Iris pigment epithelial cell (primary cell): ENCODE data around the gene FAM162B.
"Not testable (repeated sequence)": the region's sequence is repeated elsewhere in the genome, so short reads cannot be mapped to it uniquely, and the experiment has no call there.

Source experiments
- DNase-seq: peaks from one replicate; pipeline ENCODE4 v3.0.0-alpha.2; 2011; ENCODE audit warnings: low read depth

Gene FAM162B

DNA sequence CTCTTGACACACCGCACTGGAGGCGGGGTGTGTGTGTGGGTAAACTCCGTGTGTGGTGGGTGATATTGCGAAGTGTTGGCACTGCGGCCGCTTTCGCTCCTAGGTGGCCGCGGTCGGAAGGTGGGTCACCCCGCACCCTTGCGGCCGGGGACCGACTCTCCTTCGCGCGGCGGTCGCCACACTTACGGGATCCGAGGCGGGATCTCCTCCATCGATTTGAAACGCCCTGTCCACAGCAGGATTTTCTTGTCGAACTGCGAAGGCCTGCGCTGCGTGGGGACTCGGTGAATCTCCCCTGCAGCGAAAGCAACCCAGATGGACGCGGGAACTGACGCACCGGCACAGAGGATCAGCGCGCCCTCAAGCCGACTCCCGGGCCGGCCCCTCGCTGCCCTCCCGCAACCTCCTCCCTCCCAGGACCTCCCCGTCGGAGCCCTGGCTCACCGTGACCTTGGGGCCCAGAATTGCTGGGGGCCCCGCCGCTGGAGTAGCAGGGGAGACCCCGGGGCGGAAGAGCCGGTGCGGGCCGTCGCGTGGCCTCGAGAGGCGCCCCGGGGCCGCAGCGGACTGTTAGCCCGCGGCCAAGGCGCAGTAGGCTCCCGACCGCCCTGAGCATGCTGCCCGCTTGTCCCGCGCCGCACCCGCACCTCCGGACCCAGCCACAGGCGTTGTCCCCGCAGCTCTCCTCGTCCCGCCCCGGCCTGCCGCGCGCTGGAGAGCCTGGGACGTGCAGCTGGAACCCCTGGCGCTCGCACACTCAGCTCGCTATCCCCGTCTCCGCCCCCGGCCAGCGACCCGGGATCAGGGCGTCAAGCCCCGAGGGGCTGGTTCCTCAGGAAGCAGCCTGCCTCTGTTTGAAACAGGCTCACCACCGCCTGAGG is at the start of gene FAM162B:
FAM162B (minus strand) TSS at position 759 of the 881 bp plus-strand sequence; CDS start at position 616, 143 bp downstream.
- peak; percentile 18 for DNase-seq

DNA sequence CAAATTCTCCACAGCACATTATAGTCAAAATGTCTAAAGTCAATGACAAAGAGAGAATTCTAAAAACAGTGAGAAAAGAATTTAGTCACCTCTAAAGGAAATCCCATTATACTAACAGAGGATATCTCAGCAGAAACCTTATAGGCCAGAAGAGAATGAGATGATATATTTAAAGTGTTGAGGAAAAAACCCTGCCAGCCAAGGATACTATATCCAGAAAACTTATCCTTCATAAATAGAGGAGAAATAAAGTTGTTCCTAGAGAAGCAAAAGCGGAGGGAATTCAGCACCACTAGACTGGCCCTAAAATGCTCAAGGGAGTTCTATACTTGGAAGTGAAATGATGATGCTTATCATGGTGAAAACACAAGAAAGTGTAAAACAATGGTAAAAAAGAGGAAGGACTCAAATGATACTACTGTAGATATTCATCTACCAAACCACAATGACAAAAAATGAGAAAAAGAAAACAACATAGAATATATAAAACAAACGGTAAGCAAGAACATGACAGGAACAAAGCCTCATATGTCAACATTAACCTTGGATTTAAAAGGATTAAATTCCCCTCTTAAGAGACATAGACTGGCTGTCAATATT is 46.6 kb upstream of the FAM162B start:
- DNase-seq, result no peak

DNA sequence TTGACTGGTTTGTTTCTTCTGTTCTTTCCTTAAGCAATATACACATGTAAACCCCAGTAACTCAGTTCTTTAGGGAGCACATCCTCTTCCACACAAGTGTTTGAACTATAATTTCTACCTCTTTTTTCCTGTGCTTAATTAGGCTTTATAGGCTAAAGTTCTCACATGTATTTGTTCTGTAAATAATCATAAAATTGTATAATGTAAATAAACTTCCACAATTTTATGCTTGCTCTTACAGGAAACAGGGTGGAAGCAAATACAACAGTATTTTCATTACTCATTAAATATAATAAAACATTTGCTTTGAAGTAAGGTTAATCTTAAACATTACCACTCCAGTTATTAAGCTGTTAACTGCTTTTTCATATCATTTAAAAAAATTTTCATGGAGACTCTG is 36.5 kb upstream of the FAM162B start:
- no peak for DNase-seq

DNA sequence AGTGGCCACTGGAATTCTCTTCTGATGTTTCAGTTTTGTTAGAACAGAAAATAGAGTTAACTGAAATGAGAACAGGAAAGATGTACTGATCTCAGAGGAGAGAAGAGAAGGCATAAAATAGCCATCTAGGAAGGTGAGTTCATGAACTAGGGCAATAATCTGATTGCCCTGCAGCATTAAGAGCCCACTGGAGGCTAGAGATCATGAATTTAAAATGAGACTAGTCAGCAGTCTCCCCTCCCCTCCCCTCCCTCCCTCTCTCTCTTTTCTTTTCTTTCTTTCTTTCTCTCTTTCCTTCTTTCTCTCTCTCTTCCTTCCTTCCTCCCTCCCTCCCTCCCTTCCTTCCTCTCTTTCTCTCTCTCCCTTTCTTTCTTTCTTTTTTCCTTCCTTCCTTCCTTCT is 34.4 kb upstream of the FAM162B start:
- DNase-seq, result no peak

DNA sequence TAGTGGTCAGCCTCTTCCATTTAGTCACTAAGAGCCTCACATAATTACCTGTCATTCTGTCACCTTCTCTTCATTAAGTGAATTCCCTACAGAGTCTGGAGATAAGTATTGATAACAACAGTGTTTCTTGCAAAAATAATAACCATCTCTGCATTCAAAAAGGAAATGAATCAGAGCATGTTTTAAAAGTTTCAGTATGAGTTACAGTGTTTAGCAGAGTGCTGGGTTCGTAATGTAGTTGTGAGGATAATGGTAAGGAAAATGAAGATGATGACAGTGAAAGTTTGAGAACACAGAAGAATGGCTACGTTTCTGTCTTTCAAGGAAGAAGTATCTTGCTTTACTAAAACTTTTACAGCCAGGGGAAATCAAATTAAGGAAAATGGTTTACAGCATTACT is 32.1 kb upstream of the FAM162B start:
- DNase-seq, result no peak

DNA sequence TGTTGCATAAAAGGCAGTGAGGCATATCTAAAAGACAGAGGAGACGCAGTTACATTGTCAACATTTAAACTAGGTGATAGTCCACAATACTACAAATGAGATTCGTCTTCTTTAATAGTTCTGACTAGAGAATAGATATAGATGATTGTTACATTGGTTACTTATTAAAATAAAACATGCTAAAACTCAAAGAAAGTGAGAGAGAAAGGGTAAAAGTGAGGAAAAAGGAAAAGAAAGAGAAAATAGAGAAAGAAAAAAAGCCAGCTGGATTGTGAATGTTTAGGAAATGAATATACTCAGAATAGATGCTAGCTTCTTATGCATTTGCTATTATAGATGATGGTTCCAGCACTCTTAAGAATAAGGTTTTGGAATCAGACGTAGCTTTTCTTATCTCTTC is 27.7 kb upstream of the FAM162B start:
- DNase-seq, result no peak

DNA sequence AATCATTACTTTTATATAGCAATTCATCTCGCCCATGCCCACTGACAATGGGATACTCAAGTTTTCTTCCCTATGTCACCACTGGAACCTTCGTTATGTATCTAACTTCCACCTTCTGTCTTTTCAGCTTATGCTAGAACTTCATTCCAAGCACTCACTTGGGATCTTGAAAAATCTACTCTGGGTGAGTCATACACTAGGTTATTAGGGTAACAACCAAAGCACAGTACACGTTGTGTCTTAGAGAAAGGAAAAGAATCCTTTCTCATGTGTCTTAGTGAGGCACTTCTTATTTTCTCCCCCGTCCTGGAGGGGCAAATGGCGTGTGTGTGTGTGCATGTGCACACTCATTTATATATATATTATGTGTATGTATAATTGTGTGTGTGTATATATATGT is 18.3 kb upstream of the FAM162B start:
- DNase-seq, result peak; percentile 26

DNA sequence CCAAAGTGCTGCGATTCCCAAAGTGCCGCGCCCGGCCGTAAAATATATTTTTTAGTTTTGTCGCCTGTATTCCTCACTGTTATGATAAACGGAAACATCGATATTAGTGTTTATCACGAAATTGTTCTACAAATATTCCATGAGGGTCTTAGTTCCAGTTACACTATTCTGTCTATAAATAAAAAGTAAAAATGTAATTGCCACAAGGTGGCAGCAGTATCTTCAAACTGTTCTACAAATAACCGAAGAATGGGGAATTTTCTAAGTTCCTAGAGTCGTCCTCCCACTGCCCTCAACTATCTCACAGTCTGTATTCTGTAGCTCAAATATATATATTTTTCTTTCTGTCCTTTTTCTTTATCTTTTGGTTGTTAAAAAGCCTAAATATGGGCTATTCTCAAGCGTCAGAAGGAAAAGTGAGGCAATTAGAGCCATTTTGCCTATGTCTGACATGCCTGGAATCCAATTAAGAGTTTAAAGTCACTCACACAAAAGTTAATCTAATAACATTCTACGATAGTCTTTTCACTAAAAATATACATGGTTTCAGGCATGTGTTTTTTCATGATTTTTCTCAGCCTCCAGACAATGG is 14.2 kb upstream of the FAM162B start:
- DNase-seq, result peak; percentile 29

DNA sequence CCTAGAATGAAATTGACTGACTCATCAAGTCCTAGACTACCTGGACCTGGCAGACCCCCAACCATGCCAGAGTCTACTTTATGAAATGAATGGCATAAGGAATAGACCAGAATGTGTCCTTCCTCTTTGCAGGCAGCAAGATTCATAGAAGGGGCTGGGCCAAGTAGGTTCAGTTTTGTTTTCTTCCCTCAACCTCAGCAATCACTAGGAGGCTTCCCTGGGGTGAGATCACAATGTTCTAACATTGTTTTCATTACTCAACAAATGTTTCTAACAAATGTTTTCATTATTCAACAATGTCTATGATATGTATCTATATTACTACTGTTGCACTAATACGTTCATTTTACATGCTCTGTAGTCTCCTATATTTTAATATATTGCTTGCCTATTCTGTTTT is 8.4 kb upstream of the FAM162B start:
- peak; percentile 37 for DNase-seq

DNA sequence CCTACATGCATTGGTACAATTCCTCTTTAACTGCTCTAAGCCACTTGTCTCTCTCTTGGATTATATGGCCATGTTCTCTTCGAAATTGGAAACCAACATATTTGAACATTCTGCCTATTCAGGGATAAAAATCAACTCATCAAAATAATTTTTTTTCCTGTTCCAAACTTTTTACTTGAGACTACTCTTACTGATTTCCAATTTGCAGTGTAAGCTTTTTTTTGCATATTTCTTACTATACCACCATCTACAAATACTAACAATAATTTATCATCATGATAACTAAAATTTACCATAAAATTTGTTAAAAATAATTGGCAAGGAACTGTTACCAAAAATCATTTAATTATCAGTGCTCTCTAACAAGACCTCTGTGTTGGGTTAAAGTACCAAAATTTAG is 6.9 kb upstream of the FAM162B start:
- DNase-seq, result no peak

DNA sequence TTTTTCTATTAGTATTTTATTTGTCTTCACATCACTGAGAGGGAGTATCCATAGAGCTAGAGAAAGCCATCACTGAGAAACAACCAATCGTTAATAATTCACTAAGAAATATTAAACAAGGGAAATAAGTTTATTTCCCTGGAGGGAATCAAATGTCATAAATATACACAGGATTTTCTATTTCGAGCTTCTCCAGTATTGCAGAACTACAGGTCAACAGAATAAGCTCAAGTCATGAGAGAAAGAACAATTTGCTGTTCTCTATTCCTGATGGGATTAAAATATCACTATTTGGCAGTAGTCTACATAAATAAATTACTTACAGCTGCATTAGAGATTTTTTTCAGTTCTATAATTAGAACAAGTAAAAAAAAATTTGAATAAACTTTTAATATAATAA is 2.2 kb upstream of the FAM162B start:
- DNase-seq, result no peak

DNA sequence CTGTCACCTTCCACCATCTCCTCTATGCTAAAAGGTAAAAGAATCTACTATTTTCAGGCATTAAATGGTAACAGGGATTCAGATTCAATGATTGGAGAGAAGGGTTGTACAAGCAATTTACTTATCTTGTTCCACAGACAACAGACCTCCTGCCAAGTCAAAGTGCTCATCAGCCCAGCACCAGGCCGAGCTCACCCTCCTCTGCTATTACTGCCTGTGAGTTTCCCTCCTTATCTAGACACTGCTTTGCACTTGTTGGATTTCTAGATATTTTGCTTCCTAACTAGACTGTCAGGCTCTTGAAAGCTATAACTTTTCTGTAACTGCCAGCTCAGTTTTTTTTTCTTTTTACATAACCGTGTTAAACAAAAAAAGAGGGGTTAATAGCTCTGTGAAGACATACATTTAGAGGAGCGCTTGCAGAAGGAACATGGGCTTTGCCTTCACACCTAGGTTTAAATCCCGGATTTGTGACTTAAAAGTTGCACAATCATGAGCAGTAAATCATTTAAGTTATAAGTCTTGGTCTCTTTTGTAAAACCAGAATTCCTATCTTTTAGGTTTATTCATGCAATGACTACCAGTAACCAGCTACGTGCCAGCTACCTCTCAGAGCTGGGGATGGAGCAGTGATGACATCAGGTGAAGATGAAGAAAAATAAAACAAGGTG is 1.1 kb upstream of the FAM162B start:
- DNase-seq, result no peak

DNA sequence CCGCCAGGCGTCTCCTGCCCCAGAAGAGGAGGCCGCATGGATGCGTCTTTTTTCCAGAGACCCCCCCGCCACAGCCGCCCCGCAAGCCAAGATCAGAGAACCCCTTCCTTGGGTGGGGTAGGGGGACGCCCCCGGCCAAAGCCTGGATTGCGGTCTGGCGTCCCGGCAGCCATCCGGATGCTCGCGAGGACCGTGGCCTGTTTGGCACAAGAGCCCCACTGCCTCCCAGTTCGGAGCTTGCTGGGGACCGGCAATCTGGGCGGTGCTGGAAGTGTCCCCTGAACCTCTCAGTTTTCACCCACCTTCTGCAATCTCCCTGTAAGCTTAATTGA is 924 bp downstream of the FAM162B start:
- DNase-seq, result peak; percentile 1

DNA sequence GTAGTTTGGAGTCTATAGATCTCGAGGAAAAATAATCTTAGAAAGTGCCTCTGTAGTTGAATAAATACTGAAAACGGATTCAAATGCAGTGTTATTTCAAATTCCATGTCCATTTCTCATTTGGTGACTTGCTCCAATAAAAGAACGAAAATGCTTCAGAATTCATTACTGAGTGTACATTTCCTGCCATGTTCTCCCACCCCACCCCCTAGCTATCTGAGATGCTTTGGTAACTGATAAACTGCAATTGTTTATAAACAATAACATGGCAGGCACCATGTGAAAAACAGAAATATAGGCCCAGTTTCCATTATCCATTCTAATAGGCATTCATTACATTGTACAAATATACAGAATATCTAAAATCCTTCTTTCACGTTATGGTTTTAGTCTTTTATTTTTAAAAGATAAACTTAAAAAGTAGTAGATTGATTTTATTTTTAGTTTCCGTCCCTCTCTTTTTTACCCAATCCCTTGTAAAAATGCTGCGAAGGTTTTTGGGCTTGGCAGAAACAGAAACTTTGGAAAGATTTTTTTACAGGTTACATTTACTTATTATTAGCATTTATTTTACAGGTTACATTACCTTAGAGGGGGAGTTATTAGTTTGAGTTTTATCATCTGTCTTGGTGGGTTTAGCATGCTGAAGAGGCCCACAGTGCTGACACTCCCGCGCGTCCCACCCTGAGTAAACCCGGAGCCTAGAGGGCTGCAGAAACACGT is 1.5 kb downstream of the FAM162B start:
- DNase-seq, result no peak

DNA sequence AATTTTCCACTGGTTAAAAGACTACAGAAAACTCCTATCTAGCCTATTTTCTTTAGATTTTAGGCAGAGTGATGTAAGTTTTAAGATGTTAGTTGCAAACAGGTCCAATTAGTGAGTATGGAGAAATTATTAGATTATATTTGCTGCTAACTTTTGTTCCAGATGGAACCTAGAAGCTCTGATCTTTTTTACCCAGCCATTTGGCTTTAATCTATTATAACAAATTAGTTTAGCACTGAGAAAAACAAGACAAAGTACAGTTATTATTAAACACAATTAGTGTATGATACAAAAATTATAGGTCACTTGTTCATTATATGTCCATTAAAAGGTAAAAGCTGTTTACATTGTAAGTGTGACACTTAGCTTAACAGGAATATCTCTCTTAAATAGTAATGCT is 2.5 kb downstream of the FAM162B start:
- no peak for DNase-seq

DNA sequence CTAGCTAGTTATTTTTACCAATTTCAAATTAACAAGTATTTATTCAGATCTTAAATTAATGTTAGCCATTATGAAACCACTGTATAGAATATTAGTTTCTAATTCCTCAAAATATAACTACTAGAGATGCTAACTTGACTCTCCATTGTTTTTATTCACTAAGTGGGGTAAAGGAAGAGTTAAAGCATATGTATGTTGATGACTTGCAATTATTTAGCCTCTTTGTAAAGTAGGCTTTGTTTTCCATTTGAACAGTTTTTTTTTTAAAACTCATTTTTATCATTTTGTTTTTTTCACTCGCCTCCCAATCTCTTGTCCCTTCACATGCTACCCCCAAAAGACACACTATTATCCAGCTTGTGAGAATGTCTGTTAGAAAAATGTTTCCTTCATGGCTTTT is 3.3 kb downstream of the FAM162B start:
- no peak for DNase-seq

DNA sequence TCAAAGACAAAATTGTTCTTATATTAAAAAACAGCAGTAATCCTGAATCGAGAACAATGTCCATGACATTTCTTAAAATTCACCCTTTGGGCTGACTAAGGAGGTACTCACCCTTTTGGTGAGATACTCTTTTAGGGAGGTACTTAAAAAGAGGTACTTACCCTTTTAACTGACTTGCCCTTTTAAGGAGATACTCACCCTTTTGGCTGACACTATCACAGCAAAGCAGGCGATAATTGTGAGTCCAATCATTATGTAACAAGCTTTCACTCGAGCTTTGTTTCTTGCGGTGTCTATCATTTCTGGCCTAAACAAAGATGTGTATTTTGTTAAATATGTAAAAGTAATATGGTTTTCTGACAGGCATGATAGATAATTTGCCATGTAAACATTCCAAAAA is 3.7 kb downstream of the FAM162B start:
- no peak for DNase-seq

DNA sequence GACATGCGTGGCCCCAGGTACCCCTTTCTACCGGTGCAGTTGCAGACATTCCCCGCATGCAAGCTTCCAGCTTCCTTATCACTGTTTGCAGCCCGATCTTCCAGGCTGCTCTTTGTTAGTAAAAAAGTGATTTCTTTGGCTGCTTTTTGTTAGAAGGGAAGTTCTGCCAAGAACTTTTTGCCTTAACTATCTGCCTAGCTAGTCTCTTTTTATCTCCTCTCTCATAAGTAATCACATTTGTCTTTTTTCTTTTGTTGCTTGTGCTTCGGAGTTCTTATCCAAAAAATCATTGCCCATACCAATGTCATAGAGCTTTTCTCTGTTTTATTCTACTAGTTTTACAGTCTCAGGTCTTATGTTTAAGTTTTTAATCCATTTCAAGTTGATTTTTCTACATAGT is 20.3 kb downstream of the FAM162B start:
- no peak for DNase-seq

DNA sequence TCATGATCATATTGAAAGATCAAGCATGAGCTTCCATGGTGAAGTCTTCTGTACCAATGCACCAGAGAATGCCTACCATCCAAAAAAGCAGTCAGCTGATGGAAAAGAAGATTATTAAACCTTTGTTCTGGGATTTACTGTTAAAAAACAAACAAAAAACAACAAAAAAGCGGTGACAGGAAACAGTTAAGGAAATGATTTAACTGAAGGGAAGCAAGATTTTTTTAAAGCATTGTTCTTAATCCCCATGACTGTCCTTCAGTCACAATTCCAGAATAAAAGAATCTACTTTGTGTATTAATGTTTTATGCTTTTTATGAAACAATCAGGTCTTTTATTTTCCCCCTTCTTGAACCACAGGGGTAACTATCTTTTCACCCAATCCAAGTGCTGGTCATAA is 23.9 kb downstream of the FAM162B start:
- no peak for DNase-seq

DNA sequence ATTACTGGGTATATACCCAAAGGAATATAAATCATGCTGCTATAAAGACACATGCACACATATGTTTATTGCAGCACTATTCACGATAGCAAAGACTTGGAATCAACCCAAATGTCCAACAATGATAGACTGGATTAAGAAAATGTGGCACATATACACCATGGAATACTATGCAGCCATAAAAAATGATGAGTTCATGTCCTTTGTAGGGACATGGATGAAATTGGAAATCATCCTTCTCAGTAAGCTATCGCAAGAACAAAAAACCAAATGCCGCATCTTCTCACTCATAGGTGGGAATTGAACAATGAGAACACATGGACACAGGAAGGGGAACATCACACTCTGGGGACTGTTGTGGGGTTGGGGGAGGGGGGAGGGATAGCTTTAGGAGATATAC is 25.0 kb downstream of the FAM162B start:
- not testable (repeated sequence) for DNase-seq

DNA sequence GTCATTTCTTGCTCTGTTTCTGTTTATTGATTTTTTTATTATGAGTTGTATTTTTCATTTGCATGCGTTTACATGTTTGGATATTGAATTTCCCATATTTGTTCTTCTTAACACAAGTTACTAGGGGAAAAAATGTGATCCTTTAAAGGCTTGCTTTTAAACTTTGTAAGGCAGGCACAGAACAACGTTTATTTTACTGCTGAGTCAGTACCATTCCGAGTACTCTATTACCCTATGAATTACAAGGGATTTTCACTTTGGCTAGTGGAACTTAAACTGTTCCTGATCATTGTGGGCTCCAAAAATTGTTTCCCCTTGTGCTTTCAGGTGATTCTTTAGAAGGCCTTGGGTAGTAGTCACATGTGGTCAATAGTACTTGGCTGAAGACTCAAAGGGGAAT is 28.5 kb downstream of the FAM162B start:
- DNase-seq, result no peak

DNA sequence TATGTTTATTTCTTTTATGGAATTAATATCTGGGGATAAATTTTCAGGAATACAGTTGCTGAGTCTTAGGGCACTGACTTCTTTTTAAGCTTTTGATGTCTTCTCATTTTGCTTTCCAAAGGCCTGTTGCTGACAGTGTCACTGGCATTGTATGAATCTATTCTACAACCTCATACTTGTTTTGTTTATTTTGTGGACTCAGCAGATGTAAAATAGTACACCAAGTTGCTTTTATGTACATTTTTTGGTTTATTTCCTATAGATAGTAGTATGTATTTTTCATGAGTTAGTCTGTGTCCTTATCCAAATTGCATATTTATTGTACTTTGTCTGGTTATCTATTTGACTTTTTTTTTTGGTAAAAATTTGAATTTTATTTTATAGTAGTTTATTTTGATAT is 35.0 kb downstream of the FAM162B start:
- no peak for DNase-seq
